Fibroblast of lung (primary cell): ENCODE measurements around the gene CDIP1.

Source experiments
- EZH2 ChIP-seq: IDR thresholded peaks from 2 replicates; pipeline ENCODE4 v1.5.1; 2012; ENCODE audit warnings: low read length, control low read depth, mild to moderate bottlenecking; ENCODE audit errors: missing control alignments
- TF ChIP-seq, protein P1 (sequence below), 2 donors: IDR thresholded peaks in 1 of 2; conservative IDR thresholded peaks in 1 of 2; 1 replicate in 1 of 2; 2 replicates in 1 of 2; pipeline ENCODE4 v1.5.1; 2011 to 2012; ENCODE audit warnings: low read length in 2 of 2, control low read depth in 1 of 2, inconsistent platforms in 1 of 2, low read depth in 1 of 2, mild to moderate bottlenecking in 1 of 2

DNA sequence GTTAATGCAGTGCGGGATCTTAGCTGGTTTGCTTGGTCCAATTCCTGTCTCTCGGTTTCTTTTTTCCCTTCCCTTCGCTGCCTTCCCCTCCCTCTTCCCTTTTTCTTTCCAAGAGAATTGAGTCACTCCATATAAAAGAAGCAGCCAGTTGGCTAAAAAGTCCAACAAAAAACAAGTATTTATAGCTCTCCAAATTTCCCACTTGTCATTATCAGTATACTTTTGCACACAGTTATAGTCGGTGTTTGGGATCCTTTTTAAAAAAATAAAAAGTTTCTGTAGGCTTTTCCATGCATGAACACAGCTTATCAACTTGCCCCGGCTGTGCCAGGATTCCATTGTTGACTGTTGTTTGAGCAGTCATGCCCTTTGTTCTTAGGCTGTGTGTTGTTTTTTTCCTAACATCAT is 37.5 kb downstream of the CDIP1 start:
- TF ChIP-seq, protein P1, sequence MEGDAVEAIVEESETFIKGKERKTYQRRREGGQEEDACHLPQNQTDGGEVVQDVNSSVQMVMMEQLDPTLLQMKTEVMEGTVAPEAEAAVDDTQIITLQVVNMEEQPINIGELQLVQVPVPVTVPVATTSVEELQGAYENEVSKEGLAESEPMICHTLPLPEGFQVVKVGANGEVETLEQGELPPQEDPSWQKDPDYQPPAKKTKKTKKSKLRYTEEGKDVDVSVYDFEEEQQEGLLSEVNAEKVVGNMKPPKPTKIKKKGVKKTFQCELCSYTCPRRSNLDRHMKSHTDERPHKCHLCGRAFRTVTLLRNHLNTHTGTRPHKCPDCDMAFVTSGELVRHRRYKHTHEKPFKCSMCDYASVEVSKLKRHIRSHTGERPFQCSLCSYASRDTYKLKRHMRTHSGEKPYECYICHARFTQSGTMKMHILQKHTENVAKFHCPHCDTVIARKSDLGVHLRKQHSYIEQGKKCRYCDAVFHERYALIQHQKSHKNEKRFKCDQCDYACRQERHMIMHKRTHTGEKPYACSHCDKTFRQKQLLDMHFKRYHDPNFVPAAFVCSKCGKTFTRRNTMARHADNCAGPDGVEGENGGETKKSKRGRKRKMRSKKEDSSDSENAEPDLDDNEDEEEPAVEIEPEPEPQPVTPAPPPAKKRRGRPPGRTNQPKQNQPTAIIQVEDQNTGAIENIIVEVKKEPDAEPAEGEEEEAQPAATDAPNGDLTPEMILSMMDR (conservative IDR thresholded peaks at IDR 0.05 in 1 of 2, IDR thresholded peaks at IDR 0.05 in 1 of 2; ENCODE audit: low read depth in 1 of 2, low read length in 2 of 2) = no peak
- TF ChIP-seq EZH2 = no peak
